Measurements from ENCODE around the gene MTHFR. TPM values are rescaled to one million over a fixed set of nuclear protein-coding genes. Genes with fewer than 3 reads are reported as not detected.

MTHFR gene
- total and polyA plus RNA-seq, 2 of the 8 experiments (the other 6 are each of a cell fraction or from before 2014, with no cell fraction given) = 8.7 to 18.5 TPM

DNA sequence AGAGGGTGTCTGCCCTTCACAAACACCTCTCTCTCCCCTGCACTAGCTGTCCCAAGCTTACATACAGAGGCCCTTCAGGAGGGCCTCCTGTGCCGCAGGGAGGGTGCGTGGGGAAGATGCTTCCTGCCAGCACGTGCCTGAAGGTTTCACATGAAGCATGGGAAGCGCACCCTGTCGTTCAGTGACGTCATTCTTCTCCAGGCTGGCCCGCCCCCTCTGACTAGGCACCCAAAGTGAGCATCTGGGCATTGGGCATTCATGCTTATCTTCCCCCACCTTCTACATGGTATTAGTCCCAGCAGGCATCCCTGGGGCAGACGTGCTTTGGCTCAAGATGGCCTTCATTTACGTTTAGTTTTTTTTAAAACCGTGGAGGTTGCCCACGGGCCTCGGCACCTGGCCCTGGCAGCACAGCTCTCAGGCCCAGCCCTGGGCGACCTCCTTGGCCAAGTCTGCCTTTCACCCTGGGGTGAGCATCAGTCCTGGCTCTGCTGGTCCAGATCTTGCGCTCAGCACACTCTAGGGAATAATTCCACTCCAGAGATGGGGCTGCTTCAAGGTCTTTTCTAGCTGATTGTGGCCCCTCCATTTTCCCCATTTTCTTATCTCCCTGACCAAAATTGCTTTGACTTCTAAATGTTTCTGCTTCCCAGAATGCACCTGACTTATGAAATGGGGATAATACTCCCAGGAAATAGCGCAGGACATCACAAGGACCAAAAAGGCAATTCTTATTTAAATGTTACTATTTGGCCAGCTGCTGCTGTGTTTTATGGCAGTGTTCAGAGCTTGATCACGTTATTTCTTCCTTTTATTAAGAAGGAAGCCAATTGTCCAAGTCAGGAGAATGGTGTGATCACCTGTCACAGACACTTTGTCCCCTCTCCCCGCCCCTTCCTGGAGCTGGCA lies 35.7 kb upstream of the MTHFR start:
- no peaks in the 10 kb centered on the region for H3K9me3 ChIP-seq (ENCODE audit: insufficient read depth in 2 of 2, low read depth in 1 of 2, low read length in 1 of 2)
- H4K5ac ChIP-seq (ENCODE audit: insufficient read length, low read depth, low read length) = no peak overlapping the region
- no peak overlapping the region for H2BK120ac ChIP-seq (replicated peaks; ENCODE audit: low read depth, low read length)
- H3K9ac ChIP-seq (replicated peaks in 1 of 4; ENCODE audit: extremely low read depth in 1 of 4, low read depth in 3 of 4, low read length in 3 of 4) = no peak overlapping the region
- H2AK5ac ChIP-seq (ENCODE audit: low read depth, low read length) = no peak overlapping the region
- no peak overlapping the region for H3K56ac ChIP-seq (replicated peaks; ENCODE audit: insufficient read length, low read depth, low read length)
- H3K4me3 ChIP-seq (ENCODE audit: extremely low read depth in 1 of 4, insufficient read depth in 2 of 4, low read depth in 3 of 4, low read length in 4 of 4) = no peak overlapping the region
- H3K27me3 ChIP-seq (replicated peaks in 1 of 4; ENCODE audit: control insufficient read depth in 3 of 4, extremely low read depth in 1 of 4, insufficient read depth in 3 of 4, low read length in 3 of 4) = no peaks in the 10 kb centered on the region
- FAIRE-seq (no peak), DNase-seq (ENCODE audit: low read depth in 1 of 2, low spot score in 2 of 2) (no peak)
- H4K91ac ChIP-seq (replicated peaks; ENCODE audit: insufficient read length, low read length) = no peak overlapping the region
- H3K23ac ChIP-seq (ENCODE audit: insufficient read length) = no peak overlapping the region
- H3K4me2 ChIP-seq (ENCODE audit: insufficient read depth in 1 of 2, low read depth in 2 of 2, low read length in 2 of 2) = no peak overlapping the region
- H3K36me3 ChIP-seq (ENCODE audit: control insufficient read depth in 2 of 4, insufficient read depth in 4 of 4, low read length in 3 of 4) = peaks cover 35 to 72% (median 62%) of the 10 kb centered on the region in 4 experiments
- ChIA-PET CTCF (ENCODE audit: partially characterized antibody) (interaction anchor here (1.0 to 8.8 kb wide), 12 partner anchors 9 to 125 kb away, joined by 3 to 67 read pairs (median 8); no protein-coding TSS in a partner anchor), POLR2A (ENCODE audit: partially characterized antibody) (interaction anchor here (8.1 kb wide), 1 partner anchor 67 kb away, joined by 72 read pairs; no protein-coding TSS in a partner anchor)
- H4K8ac ChIP-seq (ENCODE audit: extremely low read depth, insufficient read depth, low read length) = no peak overlapping the region; the same call in 1 of the 2 replicates
- no peak overlapping the region for H2AFZ ChIP-seq (ENCODE audit: low read length)
- no peaks in the 10 kb centered on the region for H3K4me1 ChIP-seq (replicated peaks in 1 of 4; ENCODE audit: control insufficient read depth in 3 of 4, insufficient read depth in 4 of 4, low read length in 3 of 4)
- H2BK12ac ChIP-seq (ENCODE audit: low read depth, low read length) = no peak overlapping the region
- peaks cover 6 to 15% of the 10 kb centered on the region in 2 experiments for H4K20me1 ChIP-seq (replicated peaks in 1 of 2; ENCODE audit: control insufficient read depth in 1 of 2, insufficient read depth in 2 of 2, low read length in 2 of 2)
- H3K4ac ChIP-seq (replicated peaks; ENCODE audit: insufficient read length, low read depth, low read length) = no peak overlapping the region
- H2BK5ac ChIP-seq (ENCODE audit: low read depth, low read length) = no peak overlapping the region
- no peaks in the 10 kb centered on the region for H3K79me1 ChIP-seq (ENCODE audit: low read depth, low read length)
- no peak overlapping the region for H2BK15ac ChIP-seq (ENCODE audit: low read length)
- H3K23me2 ChIP-seq (ENCODE audit: low read depth, low read length) = no peaks in the 10 kb centered on the region
- H3K79me2 ChIP-seq (ENCODE audit: control insufficient read depth in 1 of 2, insufficient read depth in 2 of 2, low read length in 2 of 2) = no peaks in the 10 kb centered on the region
- no peak overlapping the region for H3K14ac ChIP-seq (ENCODE audit: insufficient read length)
- H2BK20ac ChIP-seq (ENCODE audit: low read length) = no peak overlapping the region
- no peak overlapping the region for H3K27ac ChIP-seq (ENCODE audit: low read depth, low read length)
- WGBS, 2 experiments (ENCODE audit: extremely low coverage in 1 of 2, insufficient coverage in 1 of 2, insufficient read length in 1 of 2, insufficient replicate concordance in 2 of 2, low coverage in 1 of 2, low lambda C conversion rate in 2 of 2, missing lambda C conversion rate in 1 of 2) = 92% methylated on average over 17 of the region's 17 CpGs; no CpG with 5 or more reads in 1 of the 2 experiments
- no peak overlapping the region for H3K18ac ChIP-seq (ENCODE audit: extremely low read depth, low read length)
- no peak for TF ChIP-seq CBX5 (IDR thresholded peaks at IDR 0.05; ENCODE audit: low read depth, low read length)
- no peak for TF ChIP-seq JUND (IDR thresholded peaks at IDR 0.05; ENCODE audit: low read length)
- TF ChIP-seq RNF2 (IDR thresholded peaks at IDR 0.05; ENCODE audit: borderline replicate concordance, low read depth, low read length, missing control alignments, poor library complexity, severe bottlenecking) = no peak
- no peak for TF ChIP-seq SAP30 (IDR thresholded peaks at IDR 0.05; ENCODE audit: insufficient read depth, insufficient replicate concordance, low read length)
- TF ChIP-seq, protein P1, sequence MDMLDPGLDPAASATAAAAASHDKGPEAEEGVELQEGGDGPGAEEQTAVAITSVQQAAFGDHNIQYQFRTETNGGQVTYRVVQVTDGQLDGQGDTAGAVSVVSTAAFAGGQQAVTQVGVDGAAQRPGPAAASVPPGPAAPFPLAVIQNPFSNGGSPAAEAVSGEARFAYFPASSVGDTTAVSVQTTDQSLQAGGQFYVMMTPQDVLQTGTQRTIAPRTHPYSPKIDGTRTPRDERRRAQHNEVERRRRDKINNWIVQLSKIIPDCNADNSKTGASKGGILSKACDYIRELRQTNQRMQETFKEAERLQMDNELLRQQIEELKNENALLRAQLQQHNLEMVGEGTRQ (IDR thresholded peaks at IDR 0.05; ENCODE audit: low read length) = no peak
- TF ChIP-seq YY1 (IDR thresholded peaks at IDR 0.05; ENCODE audit: low read depth, low read length) = no peak
- TF ChIP-seq ZNF274 (IDR thresholded peaks at IDR 0.05; ENCODE audit: borderline replicate concordance, extremely low read depth, low read length) = no peak
- no peak for TF ChIP-seq CEBPB (IDR thresholded peaks at IDR 0.05; ENCODE audit: low read depth, low read length)
- no peak for TF ChIP-seq GABPA (IDR thresholded peaks at IDR 0.05; ENCODE audit: borderline replicate concordance, insufficient read depth, low read length)

Data from H1 (cell line).